HG03060 (cell line): Measurements from ENCODE around the gene SORL1-AS1.

Source experiments
- ATAC-seq: cut with Tn5 transposase; IDR thresholded peaks from one replicate; pipeline ENCODE4 v1.9.1; 2021; ENCODE audit warnings: low read depth, moderate number of reproducible peaks; ENCODE audit not compliant: unreplicated experiment

The SORL1-AS1 gene

GRCh38 chr11:121453589-121454299 lies 977 bp upstream of the SORL1-AS1 start:
- no peak for ATAC-seq

GRCh38 chr11:121451986-121452608 lies 670 bp downstream of the SORL1-AS1 start, which contains the start of gene SORL1:
SORL1 (plus strand) TSS chr11:121452314; CDS start chr11:121452332, 18 bp downstream.
- no peak for ATAC-seq

DNA sequence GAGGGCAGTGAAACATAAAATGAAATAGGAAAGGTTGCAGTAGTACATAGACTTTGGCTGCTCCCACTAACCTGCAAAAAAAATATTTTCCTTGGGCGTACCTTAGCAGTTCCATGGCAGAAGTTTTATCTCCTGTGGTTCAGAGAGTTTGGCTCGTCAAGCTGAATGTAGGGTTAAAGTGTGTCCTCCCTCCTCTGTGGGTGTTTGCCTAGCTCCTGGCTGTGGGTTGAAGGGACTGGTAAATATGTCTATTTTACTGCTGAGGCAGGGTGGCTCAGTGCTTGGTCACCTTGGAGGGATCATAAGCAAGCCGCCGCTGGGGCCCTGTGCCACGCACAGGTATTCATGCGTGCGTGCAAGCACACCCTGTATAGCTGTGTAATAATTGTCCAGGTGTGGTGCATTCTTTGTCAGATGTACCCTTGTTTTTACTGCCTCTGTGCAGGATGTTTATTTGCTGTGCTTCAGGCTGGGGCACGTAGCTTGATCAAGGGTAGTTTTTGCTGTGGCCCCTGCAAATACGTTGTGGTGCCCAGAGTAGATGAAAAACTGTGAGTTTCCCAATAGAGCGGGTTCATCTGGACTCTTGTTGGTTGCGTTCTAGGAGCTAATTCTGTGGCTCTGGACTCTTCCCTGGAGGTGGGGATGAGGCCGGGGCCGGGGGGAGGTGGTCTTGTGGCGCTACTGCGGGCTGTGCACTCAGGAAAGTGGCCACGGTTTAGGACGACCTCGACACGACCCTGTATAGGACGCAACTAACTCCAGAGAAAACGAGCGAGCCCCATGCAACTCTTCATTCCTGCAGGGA lies 1.4 kb downstream of the SORL1-AS1 start:
- no peak for ATAC-seq

GRCh38 chr11:121450401-121450800 lies 2.4 kb downstream of the SORL1-AS1 start:
- no peak for ATAC-seq

GRCh38 chr11:121449626-121450025 lies 3.1 kb downstream of the SORL1-AS1 start:
- no peak for ATAC-seq

DNA sequence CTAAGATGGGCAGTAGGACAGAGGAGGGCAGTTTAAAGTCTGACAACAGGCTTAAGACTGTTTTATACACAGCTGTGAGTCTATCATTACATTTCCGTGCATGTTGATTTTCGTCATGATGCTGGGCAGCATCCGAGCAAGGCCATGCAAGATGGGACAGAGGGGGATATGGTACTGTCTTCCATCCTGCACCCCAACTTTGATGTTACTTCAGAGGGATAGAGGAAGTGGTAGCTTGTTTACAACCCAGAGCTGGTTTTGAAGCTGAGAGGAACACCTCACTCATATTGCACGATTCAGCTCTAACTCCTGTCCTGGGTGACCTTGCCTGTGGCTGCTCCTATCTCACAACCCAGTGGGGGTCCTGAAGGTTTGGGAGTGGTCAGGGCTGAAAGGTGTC lies 3.6 kb downstream of the SORL1-AS1 start:
- no peak for ATAC-seq

GRCh38 chr11:121448431-121448941 lies 4.3 kb downstream of the SORL1-AS1 start:
- no peak for ATAC-seq

- no peak for ATAC-seq
Observed at GRCh38 chr11:121448011-121448410, 4.8 kb downstream of the SORL1-AS1 start.

GRCh38 chr11:121446752-121447156 lies 6.0 kb downstream of the SORL1-AS1 start:
- no peak for ATAC-seq

DNA sequence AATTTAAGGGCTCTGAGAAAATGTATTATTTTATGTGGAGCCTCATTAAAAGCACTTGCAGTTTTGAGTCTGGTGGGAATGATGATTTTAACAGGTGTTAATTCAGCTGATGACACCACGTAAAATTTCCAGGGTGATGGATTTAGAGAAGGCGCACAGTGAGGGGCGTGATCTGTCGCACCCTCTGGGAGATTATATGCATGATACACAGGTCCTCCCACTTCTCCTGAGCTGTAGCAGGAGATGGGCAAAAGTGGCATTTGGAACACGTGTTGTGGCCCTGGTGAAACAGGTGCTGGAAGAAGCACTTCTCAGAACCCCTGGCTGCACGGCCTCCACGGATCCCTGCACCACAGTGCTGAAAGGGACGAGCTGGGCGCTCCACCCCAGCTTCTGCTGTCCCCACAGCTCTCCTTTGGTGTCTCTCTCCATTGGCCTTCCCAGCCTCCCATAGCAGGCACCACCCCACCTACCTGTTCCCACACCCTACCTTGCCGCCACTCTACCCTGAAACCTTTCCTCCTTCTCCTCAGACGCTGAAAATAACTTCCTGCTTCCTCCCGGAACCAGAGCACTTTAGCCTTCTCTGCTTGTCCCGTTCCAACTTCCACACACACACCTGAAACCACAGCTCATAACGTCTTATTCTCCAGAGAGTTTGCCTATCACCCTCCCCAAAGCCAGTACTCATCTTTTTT lies 7.5 kb downstream of the SORL1-AS1 start:
- ATAC-seq: no peak

DNA sequence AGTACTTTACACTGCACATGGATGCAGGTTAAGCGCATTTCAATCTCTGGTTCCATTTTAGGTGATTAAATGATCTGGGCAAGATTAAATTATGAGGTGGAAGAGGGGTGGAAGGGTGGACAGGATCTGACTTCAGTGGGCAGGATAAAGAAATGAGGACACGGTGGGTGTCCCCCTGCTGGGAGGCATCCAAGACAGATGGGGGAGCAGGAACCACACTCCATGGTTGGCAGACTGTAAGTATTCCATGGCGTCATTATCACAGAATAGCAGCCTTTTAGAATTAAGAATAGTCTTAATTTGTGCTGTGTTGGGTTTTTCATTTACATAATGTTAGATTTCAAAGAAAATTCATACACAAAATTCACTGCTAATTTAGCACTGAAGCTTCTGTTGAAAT lies 8.2 kb downstream of the SORL1-AS1 start:
- no peak for ATAC-seq

DNA sequence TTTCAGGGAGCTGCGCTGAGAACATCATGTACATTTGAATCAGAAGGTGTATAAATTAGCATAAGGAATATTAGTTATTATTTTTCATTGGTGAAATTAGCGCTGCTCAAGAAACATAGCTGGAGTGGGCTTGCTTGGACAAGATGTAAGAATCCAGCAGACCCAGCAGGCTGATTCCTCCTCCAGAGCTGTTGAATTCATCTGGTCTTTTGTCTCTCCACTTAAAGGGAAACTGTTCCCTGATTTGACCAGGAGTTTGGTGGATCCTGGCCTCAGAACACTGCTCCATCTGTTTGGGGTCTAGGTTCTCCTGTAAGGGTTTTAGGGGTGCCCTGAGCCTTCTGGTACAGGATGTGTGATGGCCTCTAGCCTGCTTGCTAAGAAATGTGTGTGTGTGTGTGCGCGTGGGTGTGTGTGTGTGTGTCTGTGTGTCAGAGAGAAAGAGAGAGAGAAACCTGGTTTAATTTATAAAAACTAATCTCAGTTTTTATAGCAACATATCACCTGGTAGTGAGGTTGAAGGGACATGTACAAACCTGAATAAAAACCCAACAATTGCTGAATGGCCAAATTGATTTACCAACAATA lies 9.0 kb downstream of the SORL1-AS1 start:
- ATAC-seq: no peak

DNA sequence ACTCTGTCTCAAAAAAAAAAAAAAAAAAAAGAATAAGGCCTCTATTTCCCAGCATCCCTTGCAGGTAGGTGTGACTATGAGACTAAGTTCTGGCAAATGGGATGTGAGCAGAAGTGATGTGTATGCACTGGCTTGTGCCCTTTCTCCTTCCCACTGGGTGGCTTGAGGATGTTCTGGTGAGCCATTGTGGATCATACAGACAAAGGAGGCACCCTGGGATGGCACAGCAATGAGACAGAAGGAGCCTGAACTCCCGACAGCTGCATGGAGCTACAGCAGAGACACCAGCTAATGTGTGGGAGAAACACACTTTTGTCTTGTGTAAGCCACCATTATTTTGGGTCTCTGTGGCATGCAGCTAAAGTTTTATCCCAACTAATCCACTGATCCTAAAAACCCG lies 11.2 kb downstream of the SORL1-AS1 start:
- no peak for ATAC-seq

GRCh38 chr11:121439759-121440158 lies 13.0 kb downstream of the SORL1-AS1 start:
- no peak for ATAC-seq

DNA sequence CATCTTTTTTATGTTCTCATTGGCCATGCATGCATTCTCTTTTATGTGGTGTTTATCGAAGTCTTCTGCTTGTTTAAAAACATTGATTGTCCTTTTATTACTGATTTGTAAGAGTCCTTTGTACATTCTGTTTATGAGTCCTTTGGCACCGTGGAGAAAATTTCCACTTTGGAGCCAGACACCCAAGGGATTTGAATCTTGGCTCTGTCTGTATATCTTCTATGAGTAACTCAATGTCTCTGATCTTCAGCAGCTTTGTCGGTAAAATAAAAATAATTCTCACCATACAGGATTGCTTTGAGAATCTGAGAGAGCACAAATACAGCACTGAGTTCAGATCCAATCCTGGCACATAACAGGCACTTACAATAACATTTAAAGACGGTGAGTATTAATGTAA lies 13.4 kb downstream of the SORL1-AS1 start:
- ATAC-seq: no peak

DNA sequence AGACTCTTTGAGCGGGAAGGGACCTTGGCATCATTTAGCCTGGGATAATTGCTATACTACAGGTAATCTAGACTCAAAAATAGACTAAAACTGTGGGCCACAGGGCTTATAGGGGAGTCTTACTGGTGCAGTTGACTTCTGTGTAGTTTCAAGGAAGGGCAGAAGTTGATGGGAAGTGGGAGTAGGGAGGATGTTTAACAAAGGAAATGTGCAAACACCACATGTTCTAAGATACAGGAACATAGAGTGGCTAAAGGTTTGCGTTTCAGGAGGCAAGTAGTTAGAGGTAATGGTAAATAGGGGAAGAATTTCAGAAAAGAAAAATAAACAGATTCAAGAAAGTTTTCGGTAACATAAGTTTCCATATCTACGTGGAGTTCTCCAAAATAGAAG lies 15.1 kb downstream of the SORL1-AS1 start:
- ATAC-seq: no peak

- ATAC-seq: no peak
Observed at GRCh38 chr11:121437018-121437685, 15.6 kb downstream of the SORL1-AS1 start.

GRCh38 chr11:121435551-121436511 lies 16.9 kb downstream of the SORL1-AS1 start:
- ATAC-seq: no peak

- ATAC-seq: no peak
Observed at GRCh38 chr11:121435132-121435531, 17.6 kb downstream of the SORL1-AS1 start.
